Suprapubic skin (tissue), 3 donors: Measurements from ENCODE around the gene SLC13A2.

Source experiments
- CTCF ChIP-seq, 2 donors: fragments of 200-600 bp in 1 of 2; fragments of 450-650 bp in 1 of 2; sonication (generic) in 1 of 2; IDR thresholded peaks; one replicate each; pipeline ENCODE4 v1.5.1; 2016 to 2019; ENCODE audit warnings: antibody characterized with exemption in 2 of 2, mild to moderate bottlenecking in 1 of 2, moderate library complexity in 1 of 2
- EP300 ChIP-seq: sonication (generic); formaldehyde crosslinking; IDR thresholded peaks from one replicate; pipeline ENCODE4 v1.6.1; 2017; ENCODE audit warnings: antibody characterized with exemption
- POLR2A ChIP-seq, 2 donors: fragments of 450-650 bp; IDR thresholded peaks; one replicate each; pipeline ENCODE4 v1.6.1; 2017; ENCODE audit warnings: antibody characterized with exemption in 2 of 2, mild to moderate bottlenecking in 2 of 2, moderate library complexity in 2 of 2

GRCh38 chr17:28541439-28541838 is 68.0 kb downstream of the SLC13A2 start:
- TF ChIP-seq POLR2A (IDR thresholded peaks at IDR 0.05) (no peak), EP300 (no peak), CTCF (IDR thresholded peaks at IDR 0.05) (no peak)
